ENCODE data around the gene TENM3. TPM values are rescaled to one million over a fixed set of nuclear protein-coding genes. Genes with fewer than 3 reads are reported as not detected.
"Not testable (repeated sequence)": the region's sequence is repeated elsewhere in the genome, so short reads cannot be mapped to it uniquely, and the experiment has no call there.

Gene TENM3
- total RNA-seq, 4 donors from 2014 or later, result 0.64 to 5.5 (median 2.1) TPM

- TF ChIP-seq CTCF (IDR thresholded peaks at IDR 0.05) (no peak), POLR2A (IDR thresholded peaks at IDR 0.05) (no peak)
- Histone ChIP-seq H3K27ac (no peak overlapping the region), H3K27me3 (no peaks in the 10 kb centered on the region), H3K4me1 (no peaks in the 10 kb centered on the region), H3K4me3 (no peak overlapping the region), H3K9me3 (no peaks in the 10 kb centered on the region), H3K36me3 (no peaks in the 10 kb centered on the region)
- intact Hi-C loops (cut with DNase I), result no loop called here
- DNase-seq, result no peak
- WGBS, 2 donors, result 29 to 47% methylated on average over 9 of the region's 9 CpGs
Observed at GRCh38 chr4:182238355-182238931, 4.8 kb upstream of the TENM3 start.

GRCh38 chr4:182240161-182241130 lies 2.8 kb upstream of the TENM3 start:
- no peaks in the 10 kb centered on the region for H3K36me3 ChIP-seq
- peaks cover 0 to 5% (median 0%) of the 10 kb centered on the region in 3 donors for H3K4me1 ChIP-seq
- no peak overlapping the region for H3K4me3 ChIP-seq
- H3K27ac ChIP-seq, result no peak overlapping the region
- 44 to 46% methylated on average over 16 to 18 of the region's 18 CpGs for WGBS, 2 donors
- no peaks in the 10 kb centered on the region for H3K9me3 ChIP-seq
- intact Hi-C loops (cut with DNase I), result no loop called here
- no peak for TF ChIP-seq POLR2A (IDR thresholded peaks at IDR 0.05)
- no peak for TF ChIP-seq CTCF (IDR thresholded peaks at IDR 0.05)
- H3K27me3 ChIP-seq, result no peaks in the 10 kb centered on the region
- no peak for DNase-seq

- intact Hi-C loops (cut with DNase I); DNase-seq; H3K9me3 ChIP-seq; H3K4me3 ChIP-seq; H3K27me3 ChIP-seq; H3K27ac ChIP-seq; H3K36me3 ChIP-seq: not testable (repeated sequence)
- peaks cover 0 to 20% (median 3%) of the 10 kb centered on the region in 3 donors for H3K4me1 ChIP-seq
- WGBS, 2 donors, result 89 to 96% methylated on average over 4 of the region's 4 CpGs
Observed at GRCh38 chr4:182242260-182242659, 942 bp upstream of the TENM3 start.

- no peaks in the 10 kb centered on the region for H3K27me3 ChIP-seq
- H3K4me1 ChIP-seq, result peaks cover 0 to 20% (median 3%) of the 10 kb centered on the region in 3 donors
- TF ChIP-seq CTCF (IDR thresholded peaks at IDR 0.05) (no peak), POLR2A (IDR thresholded peaks at IDR 0.05) (no peak)
- intact Hi-C loops (cut with DNase I), result no loop called here
- H3K9me3 ChIP-seq, result no peaks in the 10 kb centered on the region
- no peak overlapping the region for H3K27ac ChIP-seq
- H3K36me3 ChIP-seq, result no peaks in the 10 kb centered on the region
- WGBS, 2 donors, result 94% methylated on average over 6 of the region's 6 CpGs
- H3K4me3 ChIP-seq, result no peak overlapping the region
- no peak for DNase-seq
Observed at GRCh38 chr4:182242787-182243186, 415 bp upstream of the TENM3 start.

- Histone ChIP-seq H3K4me1 (peaks cover 0 to 20% (median 3%) of the 10 kb centered on the region in 3 donors), H3K36me3 (no peaks in the 10 kb centered on the region), H3K4me3 (no peak overlapping the region), H3K9me3 (no peaks in the 10 kb centered on the region), H3K27ac (no peak overlapping the region), H3K27me3 (no peaks in the 10 kb centered on the region)
- TF ChIP-seq POLR2A (IDR thresholded peaks at IDR 0.05), result no peak
- no peak for TF ChIP-seq CTCF (IDR thresholded peaks at IDR 0.05)
- intact Hi-C loops (cut with DNase I), result no loop called here
- 63 to 64% methylated on average over 2 of the region's 2 CpGs for WGBS, 2 donors
- no peak for DNase-seq
Observed at GRCh38 chr4:182245041-182245440, 1.8 kb downstream of the TENM3 start.

All from esophagus squamous epithelium (tissue), 5 donors.